GM18507 (cell line): ENCODE results near the gene MYL5.
"Not testable (repeated sequence)": the region's sequence is repeated elsewhere in the genome, so short reads cannot be mapped to it uniquely, and the experiment has no call there.

Experiments used
- DNase-seq: peaks from one replicate; pipeline ENCODE4 v3.0.0; 2011; ENCODE audit warnings: low read depth; ENCODE audit not compliant: insufficient read length; ENCODE audit errors: extremely low spot score
- FAIRE-seq: peaks from 2 replicates; lab custom pipeline; 2011; peaks lifted over from hg19 to GRCh38; lab: Jason Lieb, UNC

MYL5 gene

DNA sequence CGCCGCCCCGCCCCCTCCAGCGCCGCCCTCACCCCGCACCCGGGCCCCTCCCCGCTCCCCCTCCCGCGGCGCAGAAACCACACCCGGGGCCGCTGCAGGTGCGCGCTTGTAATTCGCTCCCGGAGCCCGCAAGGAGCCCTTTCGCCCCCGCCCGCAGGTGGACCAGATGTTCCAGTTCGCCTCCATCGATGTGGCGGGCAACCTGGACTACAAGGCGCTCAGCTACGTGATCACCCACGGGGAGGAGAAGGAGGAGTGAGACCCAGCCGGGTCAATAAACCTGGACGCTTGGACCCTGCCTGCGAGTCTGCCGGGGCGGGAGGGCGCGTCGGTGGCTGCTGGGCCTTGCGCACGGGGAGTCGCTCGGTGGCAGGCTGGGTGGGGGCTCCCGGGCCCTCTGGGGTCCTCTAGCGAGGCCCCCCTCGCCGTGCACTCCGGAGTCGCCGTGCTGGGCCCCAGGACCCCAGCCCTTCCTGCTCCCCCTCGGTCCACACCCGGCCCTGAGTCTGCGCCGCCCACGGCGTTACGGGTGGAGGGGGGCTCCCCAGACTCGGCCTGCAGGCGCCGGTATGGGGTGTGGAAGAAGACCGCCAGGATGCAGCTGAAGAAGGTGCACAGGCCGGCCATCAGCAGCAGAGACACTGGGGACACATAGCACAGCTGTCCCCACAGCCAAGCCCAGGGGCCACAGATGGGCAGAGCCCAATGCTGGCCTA, 7.6 kb downstream of the MYL5 start:
- no peak for FAIRE-seq
- no peak for DNase-seq

DNA sequence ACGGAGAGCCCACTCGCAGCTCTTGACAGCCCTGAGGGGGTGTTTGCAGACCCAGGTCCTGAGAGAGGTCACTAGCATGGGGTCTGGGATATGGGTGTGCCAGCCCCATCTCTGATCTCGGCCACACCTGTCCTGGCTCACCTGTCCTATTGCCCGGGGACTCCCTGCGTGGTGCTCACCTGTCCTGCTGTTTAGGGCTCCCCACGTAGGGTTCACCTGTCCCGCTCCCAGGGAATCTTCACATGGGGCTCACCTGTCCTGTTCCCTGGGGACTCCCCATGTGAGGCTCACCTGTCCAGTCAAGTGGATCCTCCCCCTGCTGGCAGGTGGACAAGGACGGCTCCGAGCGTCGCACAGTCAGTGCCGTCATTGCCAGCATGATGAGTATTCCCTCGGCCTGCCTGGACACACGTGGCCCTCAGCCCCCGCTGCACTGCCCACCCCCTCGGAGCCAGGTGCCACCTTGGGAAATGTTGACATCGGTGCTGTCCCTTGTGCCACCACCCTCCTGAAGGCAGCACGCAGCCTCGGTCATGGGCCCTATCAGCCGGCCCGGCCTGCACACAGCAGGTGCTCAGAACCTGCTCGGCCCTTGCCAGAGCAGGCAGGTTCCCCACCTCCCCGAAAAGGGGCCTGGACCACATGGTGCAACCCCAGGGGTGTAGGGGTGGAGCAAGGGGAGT, 8.3 kb downstream of the MYL5 start:
- FAIRE-seq (no peak), DNase-seq (no peak)

DNA sequence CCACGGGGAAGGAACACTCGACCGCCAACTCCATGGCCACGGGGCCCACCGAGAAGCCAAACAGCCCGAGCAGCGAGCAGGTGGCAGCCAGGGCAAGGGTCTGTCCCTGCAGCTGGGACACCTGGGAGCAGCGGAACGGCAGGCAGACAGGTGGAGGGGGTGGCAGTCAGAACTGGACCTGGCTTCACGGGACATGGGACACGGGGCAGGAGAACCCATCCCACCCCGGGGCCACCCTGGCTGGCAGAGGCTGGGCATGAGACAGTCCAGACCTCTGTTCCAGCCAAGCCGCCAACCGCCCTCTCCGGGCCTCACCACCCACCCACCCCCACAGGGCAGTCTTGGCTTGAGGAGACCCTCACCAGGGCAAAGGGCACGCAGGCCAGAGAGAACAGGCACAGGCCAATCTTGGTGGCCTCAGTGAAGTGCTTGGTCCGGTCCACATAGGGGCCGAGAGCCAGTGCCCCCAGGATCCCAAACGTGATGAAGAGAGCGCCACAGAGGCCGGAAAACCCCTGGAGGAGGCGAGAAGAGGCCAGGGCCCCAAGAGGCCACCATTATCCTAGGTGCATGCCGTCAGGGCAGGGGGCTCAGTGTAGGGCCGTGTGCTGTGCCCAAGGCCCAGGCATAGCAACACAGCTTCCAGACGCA, 9.0 kb downstream of the MYL5 start:
- no peak for DNase-seq
- FAIRE-seq: no peak

DNA sequence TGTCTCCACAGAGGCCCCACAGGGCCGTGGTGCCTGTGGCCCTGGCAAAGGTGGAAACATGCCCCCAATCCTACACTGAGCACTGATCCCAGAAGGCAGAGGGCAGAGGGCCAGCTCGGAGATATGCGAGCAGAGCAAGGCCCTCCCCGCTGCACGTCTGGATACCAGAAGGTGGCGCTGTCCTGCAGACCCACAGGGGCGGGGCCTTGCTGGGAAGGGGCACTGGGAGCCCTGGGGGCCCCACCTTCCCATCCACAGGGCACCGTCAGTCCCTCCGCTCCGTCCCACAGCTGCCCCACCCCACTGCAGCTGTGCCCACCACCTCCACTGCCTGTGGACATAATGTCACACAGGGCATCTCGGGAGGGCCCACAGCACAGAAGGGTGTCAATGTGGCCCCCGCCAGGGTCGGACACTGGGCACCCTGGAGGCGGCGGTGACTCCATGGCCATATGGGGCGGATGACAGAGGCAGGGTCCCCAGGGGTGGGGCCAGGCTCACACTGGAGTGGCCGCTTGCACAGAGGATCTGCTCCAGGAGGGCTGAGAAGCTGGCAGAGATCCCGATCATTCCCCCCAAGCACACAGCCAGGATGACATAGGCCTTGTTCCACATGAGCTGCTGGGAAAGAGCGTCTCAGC, 9.8 kb downstream of the MYL5 start:
- no peak for DNase-seq
- FAIRE-seq: no peak

DNA sequence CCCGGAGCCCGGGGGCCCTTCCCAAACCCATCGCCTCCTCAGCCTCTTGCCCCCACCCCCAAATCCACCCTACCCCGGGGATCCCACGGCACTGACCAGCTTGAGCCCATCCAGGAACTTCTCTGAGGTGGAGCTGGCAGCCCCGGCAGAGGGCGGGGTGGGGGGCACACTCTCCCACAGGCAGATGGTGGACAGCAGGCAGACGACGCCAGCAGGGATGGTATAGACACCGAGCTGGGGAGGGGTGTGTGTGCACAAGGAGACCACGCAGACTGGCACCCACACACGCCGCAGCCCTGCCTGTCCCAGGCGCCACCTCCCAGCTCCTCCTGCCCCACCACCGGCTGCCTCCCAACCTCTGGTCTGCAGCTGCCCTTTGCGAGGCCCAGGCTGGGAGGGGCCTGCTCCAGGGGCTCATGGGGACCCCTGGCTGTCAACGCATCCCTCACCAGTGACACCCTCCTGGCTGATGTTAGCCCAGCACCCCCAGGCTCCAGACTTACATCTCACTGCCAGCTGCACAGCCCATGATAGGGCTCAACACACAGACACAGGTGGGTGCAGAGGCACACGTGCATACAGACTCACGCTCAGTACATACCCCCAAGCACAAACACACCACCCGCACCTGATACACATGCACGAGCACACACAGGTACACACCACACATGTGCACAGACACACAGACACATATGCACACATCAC, 10.4 kb downstream of the MYL5 start:
- no peak for DNase-seq
- no peak for FAIRE-seq

DNA sequence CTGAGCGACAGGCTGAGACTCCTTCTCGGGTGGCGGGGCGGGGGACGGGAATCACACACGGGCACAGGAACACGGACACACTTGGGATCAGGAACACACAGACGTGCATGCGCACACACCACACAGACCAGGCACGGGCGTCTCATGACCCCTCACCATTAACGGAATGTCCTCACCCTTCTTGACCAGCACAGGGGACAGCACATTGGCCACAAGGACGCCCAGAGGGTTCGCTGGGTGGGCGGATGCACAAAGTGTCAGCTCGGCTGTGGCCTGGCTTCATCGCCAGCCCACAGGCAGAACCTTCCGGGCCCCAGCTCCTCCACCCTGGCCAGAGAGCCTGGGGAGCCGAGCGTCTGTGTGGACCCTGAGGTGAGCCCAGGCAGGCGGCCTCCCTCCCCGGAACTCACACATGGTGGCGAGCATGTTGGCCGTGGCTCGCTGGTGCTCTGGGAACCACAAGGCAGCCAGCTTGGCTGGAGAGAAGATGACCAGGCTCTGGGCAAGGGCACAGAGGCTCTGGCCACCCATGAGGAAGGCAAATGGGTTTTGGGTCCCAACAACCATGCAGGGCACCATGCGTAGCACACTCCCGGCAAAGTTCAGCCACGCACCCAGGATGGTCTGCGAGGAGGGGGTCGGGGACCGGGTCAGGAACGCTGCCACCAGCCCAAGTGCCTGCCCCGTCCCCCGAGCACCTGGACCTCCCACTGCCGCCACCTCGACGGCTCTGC, 11.5 kb downstream of the MYL5 start:
- FAIRE-seq (no peak), DNase-seq (no peak)

DNA sequence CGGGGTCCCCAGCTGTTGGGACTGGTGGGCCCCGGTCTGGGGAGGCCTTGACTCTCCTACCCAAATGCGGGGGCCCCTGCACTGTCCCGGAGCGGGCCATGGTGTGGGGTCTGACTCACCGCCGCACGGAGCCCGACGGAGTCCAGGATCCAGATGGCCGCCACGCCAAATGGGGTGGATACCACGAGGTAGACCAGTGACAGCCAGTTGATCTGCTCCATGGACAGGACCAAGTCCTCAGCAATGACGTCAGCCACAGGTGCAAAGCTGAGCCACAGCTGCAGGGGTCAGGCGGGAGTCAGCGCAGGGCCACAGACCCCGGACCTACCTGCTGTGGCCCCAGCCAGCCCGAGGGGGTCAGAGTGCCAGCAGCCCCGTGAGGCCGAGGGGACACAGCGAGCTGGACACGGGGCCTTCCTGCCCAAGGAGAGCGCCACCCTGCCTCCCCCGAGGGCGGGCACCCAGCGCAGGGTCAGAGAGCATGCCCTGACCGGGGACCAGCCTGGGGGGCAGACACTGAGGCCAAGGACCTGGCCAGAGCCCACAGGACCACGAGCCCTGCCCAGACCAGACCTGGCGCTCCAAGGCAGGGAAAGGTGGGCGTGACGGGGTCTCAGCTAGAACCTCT, 12.2 kb downstream of the MYL5 start:
- FAIRE-seq (no peak), DNase-seq (no peak)

DNA sequence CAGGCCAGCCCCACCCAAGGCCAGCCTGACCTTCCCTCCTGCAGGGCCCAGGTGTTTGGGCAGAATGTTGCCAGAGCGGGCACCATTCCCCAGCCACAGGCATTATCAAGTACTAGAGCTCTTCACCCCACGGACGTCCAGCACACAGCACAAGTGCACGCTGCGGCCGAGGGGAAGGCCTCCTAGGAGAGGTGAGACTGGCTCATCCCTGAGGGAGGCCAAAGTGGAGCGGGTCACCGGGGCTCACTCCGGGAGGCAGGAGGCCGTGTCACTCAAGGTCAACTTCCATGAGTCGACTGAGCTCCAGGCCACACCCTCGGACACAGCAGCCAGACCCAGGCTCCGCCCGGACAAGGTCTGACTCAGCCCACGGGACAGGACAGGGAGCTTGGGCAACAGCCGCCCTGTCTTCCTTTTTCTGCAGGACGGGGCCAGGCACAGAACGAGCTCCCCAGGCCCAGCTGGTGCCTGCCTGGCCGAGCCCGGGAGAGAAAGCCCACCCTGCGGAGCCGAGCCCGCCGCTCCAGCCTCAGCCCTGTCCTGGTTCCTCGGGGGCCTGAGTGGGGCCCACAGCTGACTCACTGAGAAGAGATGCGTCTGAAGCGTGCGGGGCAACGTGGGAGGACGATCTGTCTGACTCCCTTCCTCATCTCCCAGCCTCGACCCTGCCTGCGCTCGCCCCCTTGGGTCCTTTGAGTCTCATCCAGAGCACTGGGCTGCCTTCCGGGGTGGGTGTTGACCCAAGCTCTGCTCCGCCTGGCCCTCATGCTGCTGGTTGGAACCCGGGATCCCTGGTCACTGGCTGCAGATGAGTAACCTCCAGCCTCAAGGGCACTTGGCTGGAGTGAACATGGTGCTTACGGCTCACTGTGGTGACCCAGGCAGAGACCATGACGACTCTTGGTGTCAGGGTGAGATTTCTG, 13.0 kb downstream of the MYL5 start:
- DNase-seq: no peak
- no peak for FAIRE-seq

DNA sequence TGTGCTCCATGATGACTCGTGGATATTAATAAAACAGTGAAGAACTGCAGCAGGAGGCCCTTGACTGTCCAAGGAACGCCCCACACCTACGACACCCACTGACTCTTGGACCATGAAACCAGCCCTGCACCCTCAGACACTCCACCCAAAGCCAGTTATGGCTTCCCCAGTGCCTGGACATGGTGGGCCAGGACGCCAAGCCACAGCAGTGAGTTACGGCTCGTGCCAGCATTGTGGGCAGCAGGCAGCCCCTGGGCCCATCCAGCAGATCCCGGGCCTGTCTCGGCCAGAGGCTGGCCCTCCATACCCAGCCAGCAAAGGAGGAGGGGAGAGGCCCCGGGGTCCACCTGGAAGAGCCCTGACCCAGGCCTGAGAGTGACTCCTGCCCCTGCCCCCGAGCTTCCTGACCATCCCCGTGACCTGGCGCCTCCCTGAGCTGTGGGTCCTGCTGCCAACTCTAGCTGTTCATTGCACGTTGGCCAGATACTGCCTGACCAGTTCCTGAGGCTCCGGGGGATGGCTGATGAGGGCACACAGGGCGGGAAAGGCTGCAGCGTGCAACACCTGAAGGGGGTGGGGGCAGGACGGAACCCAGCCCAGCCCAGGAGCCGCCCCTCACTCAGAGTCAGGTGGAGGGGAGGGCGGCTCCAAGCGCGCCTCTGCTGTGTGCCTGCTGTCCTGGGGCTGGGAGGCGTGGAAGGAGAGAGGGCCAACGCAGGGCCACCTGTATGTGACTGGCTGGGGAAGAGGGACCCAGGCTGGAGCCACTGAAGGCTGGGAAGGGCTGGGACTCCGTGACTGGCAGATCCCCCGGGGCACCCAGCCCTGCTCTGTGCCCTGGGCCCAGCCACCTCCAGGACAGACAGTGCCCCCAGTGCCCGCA, 13.9 kb downstream of the MYL5 start:
- FAIRE-seq (no peak), DNase-seq (no peak)

DNA sequence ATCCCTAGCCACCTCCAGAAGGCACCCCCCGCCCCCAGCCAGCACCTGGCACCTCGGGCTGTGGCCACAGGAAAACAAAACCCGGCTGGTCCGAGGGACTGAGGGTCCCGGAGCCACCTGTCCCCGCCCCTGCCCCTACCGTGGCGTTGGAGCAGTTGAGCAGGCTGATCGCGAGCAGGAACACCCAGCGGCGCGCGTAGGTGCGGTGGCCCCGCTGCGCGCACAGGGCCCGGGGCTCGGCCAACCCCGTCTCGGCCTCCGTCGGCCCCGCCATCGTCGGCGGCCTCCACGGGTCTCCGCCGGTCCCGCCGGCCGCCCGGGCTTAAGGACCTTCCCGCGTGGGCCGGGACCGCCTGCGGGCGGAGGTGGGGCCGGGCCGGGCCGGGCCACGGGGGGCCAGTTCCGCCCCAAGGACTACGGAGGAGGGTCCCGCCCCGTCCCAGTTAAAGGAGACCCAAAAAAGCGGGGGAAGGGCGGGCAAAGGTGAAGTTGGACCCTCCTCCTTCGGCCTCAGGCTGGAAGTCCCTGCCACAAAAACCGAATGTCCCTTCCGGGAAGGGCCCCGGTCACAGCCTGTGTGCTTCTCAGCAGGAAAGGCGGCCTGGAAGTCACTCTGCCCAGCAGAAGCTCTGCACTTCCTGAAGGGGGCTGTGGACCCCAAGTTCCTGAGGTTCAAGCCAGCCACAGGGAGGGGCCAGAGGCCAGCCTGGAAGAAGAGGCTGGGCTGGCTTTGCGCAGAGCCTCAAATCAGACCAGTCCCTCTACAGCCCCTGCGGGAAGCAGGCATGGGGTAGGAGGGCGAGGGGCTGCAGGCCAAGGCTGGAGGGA, 14.7 kb downstream of the MYL5 start, which contains the start of gene SLC49A3:
Gene SLC49A3, minus strand, starts transcription at position 298 of the 828 bp plus-strand sequence. Its CDS starts 24 bp downstream, at position 274.
- no peak for FAIRE-seq
- no peak for DNase-seq

DNA sequence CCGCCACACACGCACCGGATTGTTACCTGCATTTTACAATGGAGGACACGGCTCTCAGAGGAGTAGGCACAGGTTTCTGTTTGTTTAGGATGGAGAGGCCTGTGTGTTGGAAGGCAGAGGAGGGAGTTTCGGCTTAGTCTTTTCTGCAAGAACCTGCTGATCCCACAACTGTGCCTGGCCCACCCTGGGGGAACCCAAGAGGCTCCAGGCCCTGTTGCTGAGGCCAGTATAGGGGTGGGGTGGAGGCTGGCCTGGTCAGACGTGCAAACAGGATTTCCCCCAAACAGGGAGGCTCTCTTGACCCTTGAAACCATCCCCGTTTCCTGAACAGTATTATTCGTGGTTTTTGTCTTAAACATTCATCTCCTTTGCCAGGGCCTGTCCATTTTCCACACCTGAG, 15.4 kb downstream of the MYL5 start:
- FAIRE-seq: no peak
- DNase-seq: no peak

DNA sequence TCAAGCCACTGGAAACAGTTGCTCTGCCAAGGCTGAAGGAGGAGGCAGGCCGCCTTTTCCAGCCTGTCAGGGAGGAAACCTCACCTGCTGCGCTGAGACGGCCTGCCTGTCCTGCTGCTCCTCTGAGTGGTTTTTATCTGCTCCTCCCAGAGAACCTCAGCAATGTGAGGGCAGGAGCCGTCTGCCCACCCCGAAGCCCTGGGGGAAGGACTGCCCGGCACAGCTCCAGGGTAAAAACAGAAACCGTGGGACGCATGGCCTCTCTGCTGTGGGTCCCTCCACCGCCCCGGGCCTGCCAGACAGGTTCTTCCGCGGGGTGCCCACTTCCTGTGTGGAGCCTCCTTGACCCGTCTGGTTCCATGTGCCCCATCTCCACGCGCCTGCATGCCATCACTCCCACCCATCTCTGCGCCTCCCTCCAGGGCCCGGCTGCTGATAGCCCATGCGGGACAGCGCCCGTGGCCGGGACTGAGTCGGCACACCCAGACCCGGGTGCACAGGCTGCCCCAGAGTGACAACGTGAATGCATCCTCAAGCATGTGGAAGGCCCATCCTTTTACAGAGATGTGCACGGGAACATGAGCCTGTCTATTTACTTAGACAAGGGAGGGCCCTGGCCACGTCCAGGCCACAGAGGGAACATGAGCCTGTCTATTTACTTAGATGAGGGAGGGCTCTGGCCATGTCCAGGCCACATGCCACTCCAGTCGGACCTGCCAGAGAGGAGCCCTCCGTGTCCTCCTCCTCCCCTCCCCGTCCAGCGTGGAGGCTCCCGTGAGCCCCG, 18.6 kb downstream of the MYL5 start:
- no peak for DNase-seq
- no peak for FAIRE-seq

DNA sequence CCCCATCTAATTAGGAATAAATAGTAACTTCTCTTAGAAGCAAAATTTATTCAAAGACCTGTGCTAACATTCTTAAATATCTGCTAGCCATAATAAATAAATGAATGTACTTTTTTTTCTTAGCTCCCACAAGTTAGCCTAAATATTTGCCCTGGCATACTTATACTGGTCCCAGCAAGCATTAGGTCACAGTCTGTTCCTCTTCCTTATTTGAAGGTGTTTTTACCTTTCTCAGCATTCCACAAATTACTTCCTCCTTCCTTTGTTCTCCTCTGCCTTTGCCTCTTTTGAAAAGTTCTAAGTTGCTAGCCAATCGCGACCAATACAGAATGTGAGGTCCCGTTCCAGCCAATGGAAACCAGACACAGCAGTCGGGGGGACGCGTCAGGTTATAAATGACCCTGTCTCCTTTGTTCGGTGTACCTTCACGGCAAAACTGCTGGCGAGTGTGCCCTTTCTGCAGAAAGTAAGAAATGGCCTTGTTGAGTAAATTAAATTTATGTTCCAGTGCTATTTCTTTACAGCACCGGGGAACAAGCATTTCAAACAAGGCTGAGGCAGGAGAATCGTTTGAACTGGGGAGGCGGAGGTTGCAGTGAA, 20.1 kb downstream of the MYL5 start:
- DNase-seq, FAIRE-seq: not testable (repeated sequence)

DNA sequence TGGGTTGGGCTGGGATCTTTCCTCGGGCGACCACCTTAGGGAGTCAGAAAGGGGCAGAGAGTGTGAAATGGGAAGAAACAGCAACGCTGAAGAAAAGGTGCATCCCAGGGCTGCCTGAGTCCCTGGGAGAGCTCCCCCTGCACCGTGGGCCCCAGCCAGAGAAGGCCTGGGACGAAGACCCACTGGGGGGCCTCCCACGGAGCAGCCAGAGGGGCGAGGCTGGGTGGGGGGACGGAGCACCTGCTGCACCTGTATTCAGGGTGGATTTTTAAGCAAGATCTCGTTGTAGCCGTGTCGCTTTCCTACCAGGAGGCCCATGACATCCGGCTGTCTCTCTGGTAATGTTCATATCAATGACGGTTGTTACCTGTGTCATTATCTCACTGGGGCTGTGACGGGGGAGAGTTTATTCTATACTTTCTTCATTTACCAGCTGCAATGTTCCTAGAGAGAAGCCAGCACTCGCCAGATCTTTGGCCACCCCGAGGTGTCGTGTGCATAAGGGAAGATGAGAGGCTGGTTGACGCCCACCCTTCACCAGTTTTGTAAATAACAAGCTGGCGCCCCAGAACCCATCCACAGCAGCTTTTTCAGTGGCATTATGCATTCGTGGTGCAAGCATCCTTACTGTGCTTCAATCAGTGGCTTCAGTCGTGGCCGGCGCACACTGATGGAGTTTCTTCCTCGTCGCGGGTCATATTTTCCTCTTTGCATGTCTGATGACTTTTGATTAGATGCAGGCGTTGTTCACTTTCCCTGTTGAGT, 25.7 kb downstream of the MYL5 start:
- DNase-seq (no peak), FAIRE-seq (no peak)
